Anterior cingulate cortex (tissue), 58 donors: ENCODE measurements around the gene ST6GALNAC1.

Source experiments
- DNase-seq, 58 donors: peaks; one replicate each; lab custom pipeline; 2025; lab: John Stamatoyannopoulos, UW

The ST6GALNAC1 gene

DNA sequence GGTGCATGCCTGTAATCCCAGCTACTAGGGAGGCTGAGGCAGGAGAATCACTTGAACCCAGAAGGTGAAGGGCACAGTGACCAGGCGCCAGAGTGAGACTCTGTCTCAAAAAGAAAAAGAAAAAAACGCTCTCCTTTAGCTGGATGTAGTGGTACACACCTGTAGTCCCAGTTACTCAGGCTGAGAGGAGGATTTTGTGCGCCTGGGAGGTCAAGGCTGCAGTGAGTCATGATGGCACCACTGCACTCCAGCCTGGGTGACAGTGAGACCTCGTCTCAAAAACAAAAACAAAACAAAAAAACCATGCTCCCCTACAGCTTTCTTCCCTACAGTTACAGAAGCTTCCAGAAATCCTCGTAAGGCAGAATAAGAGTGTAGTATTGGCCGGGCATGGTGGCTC, 33.1 kb upstream of the ST6GALNAC1 start:
- DNase-seq: no peak

DNA sequence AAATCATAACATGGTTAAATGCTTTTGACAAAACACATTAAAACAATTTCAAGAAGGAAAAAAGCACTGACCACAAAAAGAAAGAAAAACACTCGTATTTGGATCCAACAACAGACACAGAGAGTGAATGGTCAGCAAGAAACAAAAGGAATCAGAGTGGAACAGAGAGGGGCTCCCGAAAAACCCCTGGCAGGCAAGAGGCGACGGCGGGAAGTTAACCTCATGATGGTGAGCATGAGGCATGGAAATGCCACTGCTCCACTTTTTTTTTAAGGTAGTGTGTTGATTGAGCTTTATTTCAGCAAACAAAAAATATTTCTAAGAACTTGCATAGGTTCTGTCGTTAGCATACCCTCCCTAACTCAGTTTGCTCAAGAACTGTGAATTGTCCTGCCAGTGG, 32.1 kb upstream of the ST6GALNAC1 start:
- DNase-seq: no peak

DNA sequence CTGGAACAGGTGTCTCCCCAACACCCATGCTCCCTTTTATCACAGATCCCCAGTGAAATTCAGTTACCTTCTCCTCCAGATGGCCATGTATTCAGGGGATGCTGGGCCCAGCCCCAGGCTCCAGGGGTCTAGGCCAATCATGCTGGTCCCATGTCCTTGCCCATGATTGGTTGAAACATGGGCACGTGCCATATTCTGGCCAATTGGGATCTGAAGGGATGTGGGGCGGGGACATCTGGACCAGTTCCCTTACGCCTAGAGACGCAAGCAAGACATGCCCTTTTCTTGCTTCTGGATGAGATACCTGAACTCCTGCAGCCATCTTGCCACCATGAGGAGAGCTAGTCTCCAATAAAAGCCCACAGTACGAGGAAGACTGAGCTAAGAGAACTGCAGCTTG, 31.0 kb upstream of the ST6GALNAC1 start:
- no peak for DNase-seq

- DNase-seq: no peak
Measured at GRCh38 chr17:76673729-76674128, 30.2 kb upstream of the ST6GALNAC1 start.

DNA sequence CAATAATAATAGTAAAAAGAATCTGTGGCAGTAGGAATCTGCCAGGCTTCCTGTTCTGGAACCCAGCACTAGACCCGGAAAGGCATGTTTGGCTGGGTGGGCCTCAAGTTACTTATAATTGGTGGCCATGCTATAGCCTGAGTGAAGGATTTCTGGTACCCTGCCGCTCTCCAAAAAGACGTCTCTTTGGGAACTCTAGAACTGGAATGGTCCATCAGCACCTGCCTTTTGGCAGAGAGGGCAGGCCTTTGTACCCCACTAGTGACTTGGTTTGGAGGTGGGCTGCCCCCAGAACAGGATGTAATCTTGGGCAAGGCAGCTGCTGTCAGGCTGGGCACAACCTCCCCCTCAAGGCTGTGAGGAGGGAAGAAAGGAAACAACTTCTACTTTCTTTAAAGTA, 29.3 kb upstream of the ST6GALNAC1 start:
- no peak for DNase-seq

DNA sequence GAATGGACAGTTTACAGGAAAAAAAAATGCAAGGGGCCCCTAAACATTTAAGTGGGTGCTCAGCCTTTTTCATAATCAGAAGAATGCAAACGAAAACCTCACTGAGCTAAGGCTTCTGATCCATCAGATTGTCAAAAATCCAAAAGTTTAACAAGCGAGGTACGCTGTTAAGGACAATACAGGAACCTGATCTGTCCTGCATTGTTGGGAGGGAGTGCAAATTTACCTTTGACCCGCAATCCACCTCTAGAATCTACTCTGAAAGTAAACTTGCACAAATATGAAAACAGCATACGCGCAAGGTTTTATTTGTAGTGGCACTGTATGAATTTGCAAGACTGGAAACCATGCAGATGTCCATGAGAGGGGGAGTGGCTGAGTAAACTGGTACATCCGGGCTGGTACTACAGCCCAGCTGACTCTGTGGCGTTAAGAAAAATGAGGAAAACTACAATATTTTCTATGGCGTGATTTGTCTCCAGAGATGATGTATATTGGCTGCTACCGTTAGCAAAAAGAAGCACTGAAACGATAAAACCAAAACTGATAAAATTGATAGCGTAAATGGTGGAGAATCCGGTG, 28.8 kb upstream of the ST6GALNAC1 start:
- no peak for DNase-seq

DNA sequence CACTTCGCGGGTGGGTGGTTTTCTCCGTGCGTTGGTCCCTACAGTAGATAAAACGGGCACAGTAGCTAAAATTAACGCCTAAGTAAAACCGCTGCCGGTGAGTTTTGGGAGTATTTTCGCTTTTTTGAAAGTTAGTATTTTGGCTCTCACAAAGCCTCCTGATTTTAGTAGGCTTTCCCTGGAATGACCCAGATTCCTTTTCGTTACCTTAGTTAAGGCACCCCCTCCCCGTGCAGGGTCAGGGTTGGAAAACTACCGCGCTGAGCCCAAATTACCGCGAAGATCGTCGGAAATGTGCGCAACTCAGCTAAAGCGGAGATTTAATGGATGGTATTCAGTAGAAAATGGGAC, 28.3 kb upstream of the ST6GALNAC1 start:
- DNase-seq: no peak

- DNase-seq: peak; percentile 95 to 100 (median 99)
Measured at GRCh38 chr17:76671123-76671911, 27.8 kb upstream of the ST6GALNAC1 start.

GRCh38 chr17:76670718-76671122, 27.2 kb upstream of the ST6GALNAC1 start:
- no peak for DNase-seq

- no peak for DNase-seq
Measured at GRCh38 chr17:76670020-76670717, 26.6 kb upstream of the ST6GALNAC1 start.

- DNase-seq: no peak
Measured at GRCh38 chr17:76667786-76668453, 24.4 kb upstream of the ST6GALNAC1 start.

GRCh38 chr17:76667491-76667755, 23.9 kb upstream of the ST6GALNAC1 start:
- no peak for DNase-seq

- no peak for DNase-seq
Measured at GRCh38 chr17:76660656-76661042, 17.1 kb upstream of the ST6GALNAC1 start.

GRCh38 chr17:76659928-76660655, 16.5 kb upstream of the ST6GALNAC1 start:
- DNase-seq: no peak

DNA sequence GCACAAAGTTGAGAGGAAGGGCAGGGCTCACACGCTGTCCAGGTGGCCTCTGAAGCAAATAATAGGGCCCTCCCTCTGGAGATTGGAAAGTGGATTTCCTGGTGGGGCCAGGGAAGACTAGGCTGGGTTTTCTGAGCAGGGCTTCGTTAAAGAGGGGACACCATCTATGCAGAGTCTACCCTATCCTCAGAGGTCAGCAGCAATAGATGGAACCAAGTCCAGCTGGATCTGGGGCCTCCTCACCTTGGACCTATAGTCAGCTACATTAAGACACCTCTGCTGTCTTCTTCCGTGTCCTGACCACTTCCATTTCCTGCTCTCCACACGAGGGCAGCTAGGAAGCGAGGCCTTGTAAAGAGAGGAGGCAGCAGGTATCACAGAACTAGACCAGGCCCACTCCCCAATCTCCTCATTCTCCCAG, 14.7 kb upstream of the ST6GALNAC1 start:
- DNase-seq: no peak

DNA sequence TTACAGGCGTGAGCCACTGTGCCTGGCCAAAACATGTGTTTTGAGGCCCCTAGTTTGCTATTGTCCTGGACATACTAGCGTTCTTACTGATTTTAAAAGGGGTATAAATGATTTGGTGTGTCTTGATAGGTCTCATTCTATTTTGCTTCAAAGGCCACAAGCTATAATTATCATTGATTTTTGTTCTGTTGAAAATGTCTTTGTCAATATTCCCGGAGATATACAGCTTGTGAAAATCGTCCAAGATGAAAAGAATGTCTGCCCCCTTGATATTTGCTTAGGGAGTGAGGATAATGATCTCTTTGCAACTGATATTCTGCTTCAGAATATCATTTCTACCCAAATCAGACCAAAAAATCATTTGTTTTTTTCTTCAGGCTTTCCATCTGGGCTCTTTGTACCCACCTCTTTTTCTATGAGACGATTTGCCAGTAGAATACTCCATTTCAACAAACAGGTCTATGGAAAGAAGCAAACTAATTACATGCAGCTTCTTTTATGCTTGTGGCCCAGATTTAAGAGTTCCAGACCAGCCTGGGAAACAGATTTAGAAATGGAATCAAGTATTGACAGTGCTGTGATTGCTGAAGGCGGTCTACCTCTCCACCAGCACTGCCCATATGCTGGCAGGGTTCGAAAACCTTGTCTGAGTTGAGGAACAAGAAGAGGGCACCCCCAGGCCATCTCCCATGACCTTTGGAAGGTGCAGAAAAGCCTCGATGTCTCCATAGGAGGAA, 14.1 kb upstream of the ST6GALNAC1 start:
- no peak for DNase-seq

GRCh38 chr17:76654408-76654807, 10.9 kb upstream of the ST6GALNAC1 start:
- no peak for DNase-seq

- DNase-seq: no peak
Measured at GRCh38 chr17:76650504-76650903, 6.9 kb upstream of the ST6GALNAC1 start.

DNA sequence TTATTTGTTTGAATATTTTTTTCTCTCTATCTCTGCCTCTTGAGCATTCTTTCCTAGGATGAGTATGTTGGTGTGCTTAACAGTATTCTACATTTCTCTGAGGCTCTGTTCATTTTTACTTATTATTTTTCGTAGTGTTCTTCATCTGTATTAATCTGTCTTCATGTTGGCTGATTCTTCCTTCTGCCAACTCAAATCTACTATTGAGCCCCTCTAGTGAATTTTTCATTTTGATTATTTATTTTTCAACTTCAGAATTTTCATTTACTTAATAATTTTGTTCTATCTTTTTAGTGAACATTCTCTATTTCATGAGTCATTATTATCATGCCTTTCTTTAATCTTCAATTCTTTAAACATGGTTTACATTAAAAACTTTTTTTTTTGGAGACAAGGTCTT, 3.2 kb upstream of the ST6GALNAC1 start:
- no peak for DNase-seq

- no peak for DNase-seq
Measured at GRCh38 chr17:76645481-76645880, 1.9 kb upstream of the ST6GALNAC1 start.
